B cell (primary cell): ENCODE results near the gene HEXIM2. TPM values are rescaled to one million over a fixed set of nuclear protein-coding genes. Genes with fewer than 3 reads are reported as not detected.

Source experiments
- ATAC-seq: fragments of 200-7000 bp; cut with Tn5 transposase; one replicate; pipeline ENCODE4 v1.10.0; 2021; ENCODE audit warnings: low read depth, mild to moderate bottlenecking, moderate number of reproducible peaks, moderate library complexity
- CTCF ChIA-PET: fragments of 350-600 bp; sonication (Branson Sonifier 250); formaldehyde crosslinking; loops from one replicate; lab custom pipeline; 2021; ENCODE audit warnings: antibody characterized with exemption, inconsistent platforms; lab: Charles Lee
- POLR2A ChIA-PET: fragments of 350-600 bp; sonication (Branson Sonifier 250); formaldehyde crosslinking; loops from one replicate; lab custom pipeline; 2021; ENCODE audit warnings: antibody characterized with exemption; lab: Charles Lee
- DNase-seq: peaks from one replicate; pipeline ENCODE4 v3.0.0; 2013
- H2AFZ ChIP-seq: 2 replicates; pipeline ENCODE4 v1.6.1; 2012; ENCODE audit warnings: mild to moderate bottlenecking, low read depth, low read length; ENCODE audit not compliant: insufficient read depth, poor library complexity, severe bottlenecking
- H3K27ac ChIP-seq, 2 donors: 1 replicate in 1 of 2; 2 replicates in 1 of 2; pipeline ENCODE4 v1.5.1; 2012 to 2013; ENCODE audit warnings: low read length in 2 of 2, mild to moderate bottlenecking in 2 of 2, moderate library complexity in 1 of 2
- H3K27me3 ChIP-seq, 4 experiments: fragments of 200-600 bp in 1 of 4; sonication (generic) in 1 of 4; replicated peaks in 1 of 4; 1 replicate in 2 of 4; 2 replicates in 2 of 4; pipeline versions ENCODE4 v1.6.1 to v1.7.0; 2013 to 2016; ENCODE audit warnings: low read length in 3 of 4, mild to moderate bottlenecking in 2 of 4, mixed read lengths in 1 of 4, moderate library complexity in 1 of 4; ENCODE audit not compliant: insufficient read depth in 4 of 4, control insufficient read depth in 3 of 4; ENCODE audit errors: control extremely low read depth in 1 of 4
- H3K36me3 ChIP-seq, 2 experiments: replicated peaks in 1 of 2; 1 replicate in 1 of 2; 2 replicates in 1 of 2; pipeline versions ENCODE4 v1.6.1 to v1.7.1; 2013; ENCODE audit warnings: low read length in 1 of 2; ENCODE audit not compliant: insufficient read depth in 2 of 2, control insufficient read depth in 1 of 2; ENCODE audit errors: control extremely low read depth in 1 of 2, extremely low read depth in 1 of 2
- H3K4me1 ChIP-seq, 2 donors: fragments of 200-600 bp in 1 of 2; sonication (generic) in 1 of 2; 1 replicate in 1 of 2; 2 replicates in 1 of 2; pipeline versions ENCODE4 v1.5.1 to v1.6.1; 2013 to 2017; ENCODE audit warnings: low read length in 2 of 2; ENCODE audit not compliant: control insufficient read depth in 2 of 2, insufficient read depth in 2 of 2
- H3K4me2 ChIP-seq: replicated peaks from 2 replicates; pipeline ENCODE3; 2012; ENCODE audit warnings: mild to moderate bottlenecking, low read depth, low read length; ENCODE audit not compliant: poor library complexity, severe bottlenecking
- H3K4me3 ChIP-seq, 5 experiments: fragments of 200-600 bp in 1 of 5; sonication (generic) in 1 of 5; 1 replicate in 3 of 5; 2 replicates in 2 of 5; pipeline versions ENCODE4 v1.5.1 to v1.7.0; 2011 to 2016; ENCODE audit warnings: low read length in 4 of 5, mild to moderate bottlenecking in 4 of 5, low read depth in 2 of 5, control low read depth in 1 of 5, moderate library complexity in 1 of 5; ENCODE audit not compliant: insufficient read depth in 1 of 5; ENCODE audit errors: control extremely low read depth in 1 of 5, extremely low read depth in 1 of 5
- H3K79me2 ChIP-seq: fragments of 200-600 bp; sonication (generic); one replicate; pipeline ENCODE4 v1.6.0; 2016; ENCODE audit warnings: low read length; ENCODE audit not compliant: control insufficient read depth, insufficient read depth
- H3K9ac ChIP-seq: fragments of 200-600 bp; sonication (generic); 2 replicates; pipeline ENCODE4 v1.6.1; 2017; ENCODE audit warnings: mild to moderate bottlenecking, low read length, moderate library complexity
- H3K9me3 ChIP-seq, 3 donors: one replicate each; pipeline versions ENCODE4 v1.6.1 to v1.7.1; 2013; ENCODE audit warnings: low read length in 2 of 3; ENCODE audit not compliant: control insufficient read depth in 2 of 3, insufficient read depth in 1 of 3; ENCODE audit errors: control extremely low read depth in 1 of 3
- H4K20me1 ChIP-seq: 2 replicates; pipeline ENCODE4 v1.6.0; 2012; ENCODE audit warnings: mild to moderate bottlenecking, low read length; ENCODE audit not compliant: insufficient read depth, control insufficient read depth, poor library complexity, severe bottlenecking
- H3K27ac Mint-ChIP-seq: one replicate; pipeline ENCODE4 v1.8.0; 2021; ENCODE audit warnings: mixed read lengths
- H3K27me3 Mint-ChIP-seq: one replicate; pipeline ENCODE4 v1.8.0; 2021; ENCODE audit warnings: mixed read lengths
- H3K4me1 Mint-ChIP-seq: one replicate; pipeline ENCODE4 v1.8.0; 2021; ENCODE audit warnings: mixed read lengths
- H3K4me3 Mint-ChIP-seq: one replicate; pipeline ENCODE4 v1.8.0; 2021; ENCODE audit warnings: mixed read lengths
- H3K9me3 Mint-ChIP-seq: one replicate; pipeline ENCODE4 v1.8.0; 2022; ENCODE audit warnings: mixed read lengths; ENCODE audit not compliant: insufficient read depth
- CTCF ChIP-seq: fragments of 200-600 bp; IDR thresholded peaks from one replicate; pipeline ENCODE4 v1.8.0; 2022; ENCODE audit warnings: antibody characterized with exemption, mild to moderate bottlenecking
- EZH2 ChIP-seq: IDR thresholded peaks from 2 replicates; pipeline ENCODE4 v1.6.1; 2012; ENCODE audit warnings: borderline replicate concordance, low read depth, mild to moderate bottlenecking, moderate library complexity, low read length; ENCODE audit not compliant: insufficient read depth, poor library complexity, severe bottlenecking
- WGBS: methylation state at CpG from one replicate; pipeline ENCODE4 v1.1.5; 2013; ENCODE audit warnings: missing lambda C conversion rate; ENCODE audit not compliant: insufficient coverage; 5-methylcytosine and 5-hydroxymethylcytosine counted together
- intact Hi-C: fragments of 100-400 bp; cut with micrococcal nuclease; formaldehyde crosslinking; loops from one replicate; pipeline ENCODE4 v1.10.0; 2022
- polyA plus RNA-seq: library from polyadenylated mRNA; depleted of rRNA; stranded (reverse); fragments of >200 nt; gene quantifications from 2 replicates; pipeline ENCODE4 v1.2.3, GENCODE V29; 2012
- total RNA-seq, 2 donors: library from RNA; stranded (reverse); fragments of 120-200 nt in 1 of 2; gene quantifications; 1 replicate in 1 of 2; 2 replicates in 1 of 2; pipeline versions ENCODE4 v1.2.3 to v1.2.4, GENCODE V29; 2013 to 2022

The HEXIM2 gene
- total and polyA plus RNA-seq, 2 donors (not counting 1 experiment from before 2014, with no cell fraction given) = 3.7 to 10.0 TPM

- under 1% methylated on average over 48 of the region's 48 CpGs for WGBS
- Histone ChIP-seq H3K79me2 (peaks cover 62% of the 10 kb centered on the region), H3K4me2 (peak overlapping the region; percentile 64), H4K20me1 (peaks cover under 1% of the 10 kb centered on the region), H3K27ac (peak overlapping the region; percentile 98), H3K9me3 (no peaks in the 10 kb centered on the region), H3K4me1 (peaks cover 22 to 28% of the 10 kb centered on the region in 2 donors), H3K9ac (peak overlapping the region; percentile 91), H3K36me3 (peaks cover 0 to 6% of the 10 kb centered on the region in 2 experiments), H3K27me3 (no peaks in the 10 kb centered on the region), H2AFZ (peak overlapping the region; percentile 76), H3K4me3 (peak overlapping the region; percentile 64 to 98 (median 92))
- DNase-seq (no peak), ATAC-seq (peak; percentile 18)
- TF ChIP-seq CTCF (no peak), EZH2 (no peak)
- Mint-ChIP-seq H3K4me1 (peaks cover 41% of the 10 kb centered on the region), H3K4me3 (peak overlapping the region; percentile 95), H3K27me3 (no peaks in the 10 kb centered on the region), H3K9me3 (no peaks in the 10 kb centered on the region), H3K27ac (peak overlapping the region; percentile 97)
- intact Hi-C loops = loop anchor here (1.0 kb wide), 6 partner anchors 12 to 157 kb away; partner anchors contain the start of genes ACBD4, HEXIM1, MAP3K14 and NMT1
- ChIA-PET CTCF (interaction anchor here (0.6 to 10.5 kb wide), 11 partner anchors 10 to 1343 kb away, joined by 3 to 198 read pairs (median 3); partner anchors contain the start of genes ACBD4 and HEXIM1), POLR2A (interaction anchor here (0.6 to 6.9 kb wide), 12 partner anchors 11 to 330 kb away, joined by 3 to 246 read pairs (median 6); partner anchors contain the start of genes ACBD4, HEXIM1, MAP3K14 and NMT1)
Observed at GRCh38 chr17:45160447-45161287, 1.0 kb upstream of the HEXIM2 start.
